Effector CD4-positive, alpha-beta T cell (primary cell): ENCODE data around the gene DYRK1A.

ENCODE experiments used
- DNase-seq: peaks from one replicate; pipeline ENCODE4 v3.0.0-alpha.2; 2020

The DYRK1A gene

DNA sequence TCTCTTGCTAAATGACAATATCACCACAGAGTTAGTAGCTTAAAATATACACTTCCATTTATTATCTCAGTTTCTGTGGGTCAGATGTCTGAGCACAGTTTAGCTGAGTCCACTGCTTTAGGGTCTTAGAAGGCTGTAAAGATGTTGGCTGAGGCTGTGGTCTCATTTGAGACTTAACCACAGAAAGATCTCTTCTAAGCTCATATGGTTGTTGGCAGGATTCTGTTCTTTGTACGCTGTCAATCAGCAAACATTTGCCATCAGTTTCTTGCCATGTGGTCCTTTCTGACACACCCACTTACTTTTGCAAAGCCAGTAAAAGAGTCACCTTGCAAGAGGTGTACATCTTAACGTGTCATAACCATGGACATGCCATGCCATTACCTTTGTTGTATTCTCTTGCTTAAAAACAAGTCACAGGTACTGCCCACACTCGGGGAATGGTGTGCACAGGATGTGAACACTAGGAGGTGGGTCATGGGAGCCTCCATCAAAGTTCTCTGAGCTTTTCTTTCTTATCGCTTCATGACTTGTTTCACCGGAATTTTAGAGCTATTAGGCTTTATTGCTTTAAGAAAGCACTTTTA, 18.7 kb downstream of the DYRK1A start:
- DNase-seq = no peak

DNA sequence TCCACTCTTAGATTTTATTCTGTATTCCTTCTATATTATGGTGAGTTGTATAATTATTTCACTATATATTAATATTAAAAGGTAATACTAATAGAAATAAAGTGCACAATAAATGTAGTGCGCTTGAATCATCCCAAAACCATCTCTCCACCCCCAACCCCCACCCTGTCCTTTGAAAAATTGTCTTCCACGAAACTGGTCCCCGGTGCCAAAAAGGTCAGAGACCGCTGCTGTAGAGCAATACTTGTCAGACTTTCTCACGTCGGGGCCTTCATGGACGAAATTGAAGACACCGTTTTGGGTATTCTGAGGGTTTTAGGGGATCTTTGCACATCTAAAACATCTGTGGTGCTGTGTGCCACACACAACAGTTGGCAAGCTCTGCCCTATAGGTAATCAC, 19.6 kb downstream of the DYRK1A start:
- DNase-seq = no peak

DNA sequence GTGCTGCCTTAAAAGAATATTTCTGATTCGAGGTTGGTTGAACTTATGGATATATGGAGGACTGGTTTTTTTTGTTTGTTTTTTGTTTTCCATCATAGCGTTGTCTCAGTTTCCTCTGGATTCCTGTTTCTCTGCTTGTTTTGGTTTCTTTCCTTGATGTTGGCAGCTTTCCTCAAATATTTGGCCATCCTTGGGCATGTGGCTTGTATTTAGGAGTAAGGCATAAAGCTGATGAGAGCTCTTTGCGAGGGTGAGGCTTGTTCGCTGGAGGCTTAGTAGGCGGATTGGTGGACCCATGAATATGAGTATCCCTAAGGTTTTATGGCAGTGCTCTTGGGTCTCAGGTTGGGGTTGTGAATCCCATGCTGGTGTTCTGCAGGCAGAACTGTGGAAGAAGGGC, 22.9 kb downstream of the DYRK1A start:
- DNase-seq = no peak

DNA sequence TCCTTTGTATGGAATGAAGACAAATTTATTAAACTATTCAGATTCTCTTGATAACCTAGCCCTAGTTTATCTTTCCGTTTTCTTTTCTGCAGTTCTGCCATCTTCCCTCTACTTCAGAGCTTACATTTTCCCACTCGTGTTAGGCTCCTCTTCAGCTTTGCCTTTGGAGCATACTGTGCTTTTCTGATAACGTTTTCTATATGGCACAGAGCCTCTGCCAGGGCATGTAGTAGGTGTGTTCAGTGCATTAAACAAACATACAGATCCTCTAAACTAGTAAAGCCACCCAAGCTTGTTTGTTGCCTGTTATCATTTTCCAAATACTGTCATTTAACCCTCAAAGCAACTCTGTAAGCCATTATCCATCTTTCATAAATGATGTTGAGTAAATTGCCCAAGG, 25.1 kb downstream of the DYRK1A start:
- no peak for DNase-seq

DNA sequence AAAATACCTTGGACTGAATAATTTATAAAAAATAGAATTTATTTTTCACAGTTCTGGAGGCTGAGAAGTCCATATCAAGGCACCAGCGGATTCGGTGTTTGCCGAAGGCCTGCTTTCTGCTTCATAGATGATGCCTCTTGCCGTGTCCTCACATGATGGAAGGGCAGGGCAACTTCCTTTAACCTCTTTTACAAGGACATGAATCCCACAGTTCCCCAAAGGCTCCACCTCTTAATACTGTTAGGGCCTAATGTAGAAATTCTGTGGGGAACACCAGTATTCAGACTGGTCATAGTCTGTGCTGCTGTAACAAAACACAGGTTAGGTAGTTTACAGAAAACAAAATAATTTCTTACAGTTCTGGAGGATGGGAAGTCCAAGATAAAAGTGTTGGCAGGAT, 25.9 kb downstream of the DYRK1A start:
- no peak for DNase-seq

DNA sequence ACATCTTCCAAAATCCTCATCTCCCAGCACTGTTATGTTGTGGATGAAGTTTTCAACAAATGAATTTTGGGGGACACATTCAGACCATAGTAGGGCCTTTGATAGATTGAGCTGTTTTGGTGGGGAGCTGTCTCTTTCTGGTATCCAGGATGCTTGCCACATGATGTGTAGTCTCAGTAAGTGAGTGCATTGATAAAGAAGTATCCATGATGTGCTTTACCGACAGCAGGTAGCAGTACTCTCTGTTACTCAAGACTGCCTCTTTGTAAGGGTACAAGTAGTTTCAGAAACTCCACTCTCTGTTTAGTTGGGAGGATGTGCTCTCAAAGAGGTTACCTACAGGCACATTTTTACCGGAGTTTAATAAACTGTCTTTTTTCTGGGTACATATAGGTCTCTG, 26.5 kb downstream of the DYRK1A start:
- DNase-seq = no peak

DNA sequence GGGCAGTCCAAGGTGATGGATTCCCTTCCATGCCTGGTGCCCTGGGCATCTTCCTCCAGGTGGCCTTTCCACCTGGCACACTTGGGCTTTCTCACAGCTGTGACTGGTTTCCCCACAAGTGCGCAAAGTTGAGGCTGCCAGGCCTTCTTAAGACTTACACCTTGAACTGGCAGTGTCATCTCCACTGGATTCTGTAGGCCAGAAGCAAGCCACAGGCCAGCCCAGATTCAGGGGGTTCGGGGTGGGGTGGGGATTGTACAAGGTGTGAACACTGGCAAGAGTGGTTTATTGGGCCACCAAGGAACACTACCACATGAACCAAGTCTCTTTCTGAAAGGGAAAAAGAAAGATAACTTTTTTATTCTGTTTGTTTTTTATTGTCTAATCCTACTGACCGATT, 27.2 kb downstream of the DYRK1A start:
- no peak for DNase-seq

DNA sequence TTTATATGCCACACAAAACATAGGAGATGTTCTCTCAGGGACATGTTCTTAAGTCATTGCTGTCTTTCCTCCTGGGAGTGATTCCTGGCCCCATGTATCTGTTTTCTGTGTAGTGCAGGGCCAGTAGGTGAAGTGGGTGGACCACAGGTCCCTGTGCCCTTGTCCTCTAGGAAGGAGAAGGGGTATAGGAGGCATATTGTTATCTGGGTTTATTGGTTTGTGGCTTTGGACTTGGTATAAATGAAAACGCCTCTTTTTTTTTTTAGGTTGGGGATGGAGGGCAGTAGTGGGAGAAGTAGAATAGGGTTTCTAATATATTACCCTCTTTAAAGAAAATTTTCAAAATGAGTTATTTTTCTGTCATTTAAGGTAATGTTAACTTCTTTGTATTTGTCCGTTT, 29.4 kb downstream of the DYRK1A start:
- no peak for DNase-seq

DNA sequence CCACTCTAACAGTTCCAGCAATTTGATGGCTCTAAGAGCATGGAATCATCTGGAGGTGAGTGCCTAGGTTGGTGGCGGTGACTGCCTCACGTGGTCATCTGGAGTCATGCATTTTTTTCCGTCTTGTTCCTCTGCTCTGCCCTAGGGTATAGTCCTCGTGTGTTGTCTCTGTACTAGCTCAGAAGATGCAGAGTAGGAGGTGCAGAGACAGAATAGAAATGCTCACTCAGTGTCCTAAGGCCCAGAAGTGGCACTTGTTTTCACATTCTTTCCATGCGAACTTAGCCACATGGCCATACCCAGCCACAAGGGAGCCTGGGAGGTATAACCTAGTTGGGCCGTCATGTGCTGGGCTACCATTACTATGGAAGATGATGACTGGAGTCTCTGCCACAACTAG, 30.3 kb downstream of the DYRK1A start:
- no peak for DNase-seq

DNA sequence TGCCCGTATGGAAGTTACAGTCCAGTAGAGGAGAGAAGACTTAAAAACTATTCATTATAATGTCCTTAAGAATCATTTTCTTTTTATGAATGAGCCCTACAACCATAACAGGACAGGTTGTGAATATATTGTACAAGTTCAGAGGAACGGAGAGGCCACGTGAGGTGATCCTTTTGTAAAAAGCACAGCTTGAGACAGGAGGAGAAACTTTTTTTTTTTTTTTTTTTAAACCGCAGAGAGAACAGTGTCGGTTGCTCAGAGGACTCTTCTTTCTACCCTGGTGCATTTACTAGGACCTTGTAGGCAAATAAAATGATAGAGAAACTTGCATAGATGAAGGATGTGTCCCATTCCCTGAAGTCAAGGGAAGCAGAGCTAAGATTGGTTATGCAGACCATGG, 32.1 kb downstream of the DYRK1A start:
- no peak for DNase-seq

DNA sequence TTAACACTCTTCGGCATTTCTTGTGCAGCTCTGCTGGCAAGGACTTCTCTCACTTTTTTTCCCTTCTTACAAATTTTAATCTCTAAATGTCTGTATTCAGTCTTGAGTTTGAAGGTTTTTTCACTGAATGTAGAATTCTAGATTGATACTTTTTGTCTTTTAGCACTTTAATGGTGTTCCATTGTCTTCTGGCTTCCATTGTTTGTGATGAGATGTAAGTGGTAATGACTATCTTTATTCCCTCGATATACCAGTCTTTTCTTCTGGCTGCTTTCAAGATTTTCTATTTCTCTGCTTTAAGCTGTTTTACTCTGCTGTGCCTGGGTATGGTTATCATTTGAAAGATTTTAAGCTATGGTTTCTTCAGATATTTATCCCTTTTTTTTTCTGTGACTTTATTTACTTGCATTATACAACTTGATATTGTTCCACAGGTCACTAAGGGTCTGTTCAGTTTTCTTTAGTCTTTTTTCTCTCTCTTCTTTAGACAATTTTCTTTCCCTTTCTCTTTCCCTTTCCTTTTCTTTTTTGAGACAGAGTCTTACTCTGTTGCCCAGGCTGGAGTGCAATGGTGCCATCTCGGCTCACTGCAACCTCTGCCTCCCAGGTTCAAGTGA, 35.8 kb downstream of the DYRK1A start:
- no peak for DNase-seq

DNA sequence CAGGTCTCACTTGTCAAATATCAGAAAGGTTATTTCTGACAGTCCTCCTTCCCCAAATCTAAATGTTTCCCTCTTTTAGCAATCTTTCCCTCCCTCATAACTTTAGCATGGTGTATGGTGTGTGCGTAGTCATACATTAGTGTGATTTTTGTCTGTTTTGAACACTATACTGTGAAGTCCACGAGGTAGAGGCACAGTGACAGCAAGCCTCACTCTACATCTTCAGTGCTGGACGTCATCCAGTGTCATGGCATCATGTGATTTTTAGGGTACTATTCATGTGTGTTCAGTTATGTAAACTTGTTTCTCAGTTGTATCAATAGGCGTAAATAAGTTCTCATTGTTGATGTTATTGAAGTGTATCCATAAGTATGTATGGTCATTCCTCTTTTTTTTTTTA, 39.1 kb downstream of the DYRK1A start:
- no peak for DNase-seq

DNA sequence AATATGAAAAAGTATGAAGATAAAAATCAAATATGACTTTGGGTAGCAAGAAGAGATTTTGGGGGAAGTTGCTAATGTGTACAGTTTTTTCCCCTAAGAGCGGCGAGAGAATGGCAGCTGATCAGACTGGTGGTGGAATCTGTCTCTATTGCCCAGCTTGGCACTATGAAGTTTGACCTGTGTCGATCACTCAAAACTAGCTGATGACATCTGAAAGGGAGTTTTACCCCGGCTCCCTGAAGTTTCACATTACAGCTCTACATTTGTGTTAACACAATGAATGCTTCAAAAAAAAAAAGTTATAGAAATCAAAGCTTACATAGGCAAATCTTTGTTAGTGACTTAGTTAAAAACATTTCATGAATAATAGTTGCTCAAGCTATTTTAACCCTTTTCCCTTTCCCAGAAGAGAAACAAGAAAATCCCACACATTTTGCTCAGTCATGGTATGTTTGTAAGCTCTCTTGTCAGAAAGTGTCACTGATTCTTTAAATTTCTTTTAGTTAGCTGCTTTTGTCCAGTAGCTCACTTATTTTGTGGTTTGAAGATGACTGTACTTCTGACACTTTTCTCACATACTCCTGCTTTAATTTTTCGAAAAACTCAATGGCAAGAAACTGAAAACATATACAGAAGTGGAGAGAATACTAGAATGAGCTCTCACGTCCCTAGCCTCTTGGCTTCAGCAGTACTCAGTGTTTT, 41.3 kb downstream of the DYRK1A start:
- DNase-seq = no peak

DNA sequence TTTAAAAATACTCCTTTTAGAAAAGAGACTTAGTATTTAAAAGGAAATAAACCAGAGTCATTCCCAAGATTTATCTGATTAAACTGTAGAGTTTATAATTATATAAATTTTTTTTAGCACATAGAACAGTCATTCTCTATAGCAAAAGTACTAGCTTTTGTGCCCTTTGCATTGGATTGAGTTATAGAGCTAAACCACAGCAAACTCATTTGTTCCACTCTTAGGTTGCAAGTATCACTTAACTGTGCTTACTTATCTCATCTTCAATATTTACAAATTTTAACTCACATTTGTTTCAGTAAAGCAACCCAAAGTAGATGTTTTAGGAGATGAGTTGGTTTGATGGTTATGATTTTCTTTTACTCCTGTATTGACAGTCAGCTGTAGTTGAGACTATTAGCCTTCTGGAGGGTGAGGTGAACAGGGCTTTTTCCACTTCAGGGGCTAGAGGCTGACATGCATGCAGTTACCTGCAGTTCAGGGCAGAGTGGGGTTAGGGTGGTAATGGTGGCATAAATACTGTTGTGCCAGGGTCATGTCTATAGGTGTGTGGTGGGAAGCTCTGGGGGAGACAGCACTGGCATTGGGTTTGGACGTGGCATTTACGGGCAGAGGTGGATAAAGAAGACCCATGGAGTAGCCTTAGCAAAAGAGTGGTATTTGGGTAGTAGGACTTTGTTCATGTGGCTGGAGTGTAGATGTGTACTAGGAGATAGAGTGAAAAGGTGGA, 42.1 kb downstream of the DYRK1A start:
- DNase-seq = no peak

DNA sequence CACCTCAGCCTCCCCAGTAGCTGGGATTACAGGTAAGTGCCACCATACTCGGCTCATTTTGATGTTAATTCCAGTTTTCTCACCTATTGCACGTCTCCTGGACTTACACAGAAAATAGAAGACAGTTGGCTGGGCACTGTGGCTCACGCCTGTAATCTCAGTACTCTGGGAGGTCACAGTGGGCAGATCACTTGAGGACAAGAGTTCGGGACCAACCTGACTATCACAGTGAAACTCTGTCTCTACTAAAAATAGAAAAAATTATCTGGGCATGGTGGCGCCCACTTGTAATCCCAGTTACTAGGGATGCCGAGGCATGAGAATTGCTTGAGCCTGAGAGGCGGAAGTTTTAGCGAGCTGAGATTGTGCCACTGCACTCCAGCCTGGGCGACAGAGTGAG, 44.1 kb downstream of the DYRK1A start:
- DNase-seq = no peak

DNA sequence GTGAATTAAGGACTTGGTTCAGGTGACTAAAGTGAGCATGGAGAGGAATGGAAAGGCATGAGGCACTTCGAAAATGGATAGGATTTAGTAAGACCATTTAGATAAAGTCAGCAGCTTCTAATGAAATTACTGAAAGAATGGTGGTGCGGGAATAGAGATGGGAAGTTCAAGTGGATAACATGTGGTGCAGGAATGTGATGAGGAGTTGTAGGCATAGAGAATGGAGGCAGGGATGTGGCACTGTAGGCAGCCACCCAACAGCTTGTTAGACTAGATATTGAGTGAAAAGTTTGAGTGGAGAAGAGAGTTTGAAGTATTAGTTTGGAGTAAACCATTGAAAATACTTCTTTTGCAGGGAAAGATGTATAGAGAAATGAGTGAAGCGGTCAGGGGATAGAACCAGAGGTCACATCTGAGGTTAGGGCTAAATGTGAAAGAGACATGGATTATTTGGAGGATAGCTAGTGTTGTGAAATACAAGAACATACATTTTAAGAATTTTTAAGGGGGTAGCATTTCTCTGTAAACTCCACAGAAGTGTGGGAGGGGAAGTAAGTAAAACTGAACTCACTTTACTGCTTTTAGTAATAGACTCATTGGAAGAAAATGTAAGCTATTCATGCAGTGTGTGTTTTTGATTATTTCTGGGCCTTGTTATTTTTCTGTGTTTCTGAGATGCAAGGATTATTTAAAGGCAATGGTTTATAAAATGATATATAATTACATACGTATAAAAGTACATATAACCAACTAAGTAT, 46.2 kb downstream of the DYRK1A start:
- DNase-seq = no peak

DNA sequence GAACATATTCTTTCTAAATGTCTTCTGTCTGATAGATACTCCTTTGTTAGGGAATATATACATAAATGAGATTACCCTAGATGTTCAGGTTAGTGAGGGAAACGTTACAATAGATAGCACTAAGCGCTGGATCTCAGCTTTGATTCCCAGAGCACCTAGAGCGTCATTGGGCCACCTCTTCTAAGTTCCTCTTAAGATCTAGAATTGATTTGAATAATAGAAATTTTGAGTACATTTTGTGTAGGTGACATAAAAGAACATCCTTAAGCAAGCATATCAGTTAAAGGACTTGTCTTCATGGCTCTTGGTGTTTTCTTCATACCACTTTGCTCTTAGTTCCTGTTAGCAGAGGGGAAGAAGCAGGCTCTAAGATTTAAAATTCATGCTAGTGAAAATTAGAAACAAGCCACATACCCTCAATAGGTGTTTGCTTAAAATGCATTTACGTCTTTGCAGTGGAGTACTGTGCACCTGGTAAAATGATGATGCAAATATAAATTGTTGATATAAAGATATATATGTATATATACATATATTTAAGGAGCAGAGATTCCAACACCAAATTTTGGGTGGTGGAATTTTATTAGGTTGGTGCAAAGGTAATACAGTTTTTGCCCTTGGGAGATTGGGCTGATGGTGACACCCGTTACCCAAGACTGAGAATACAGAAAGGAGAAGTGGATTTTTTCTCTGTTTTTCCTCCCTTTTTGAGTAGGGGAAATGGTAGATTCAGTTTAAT, 47.1 kb downstream of the DYRK1A start:
- no peak for DNase-seq

DNA sequence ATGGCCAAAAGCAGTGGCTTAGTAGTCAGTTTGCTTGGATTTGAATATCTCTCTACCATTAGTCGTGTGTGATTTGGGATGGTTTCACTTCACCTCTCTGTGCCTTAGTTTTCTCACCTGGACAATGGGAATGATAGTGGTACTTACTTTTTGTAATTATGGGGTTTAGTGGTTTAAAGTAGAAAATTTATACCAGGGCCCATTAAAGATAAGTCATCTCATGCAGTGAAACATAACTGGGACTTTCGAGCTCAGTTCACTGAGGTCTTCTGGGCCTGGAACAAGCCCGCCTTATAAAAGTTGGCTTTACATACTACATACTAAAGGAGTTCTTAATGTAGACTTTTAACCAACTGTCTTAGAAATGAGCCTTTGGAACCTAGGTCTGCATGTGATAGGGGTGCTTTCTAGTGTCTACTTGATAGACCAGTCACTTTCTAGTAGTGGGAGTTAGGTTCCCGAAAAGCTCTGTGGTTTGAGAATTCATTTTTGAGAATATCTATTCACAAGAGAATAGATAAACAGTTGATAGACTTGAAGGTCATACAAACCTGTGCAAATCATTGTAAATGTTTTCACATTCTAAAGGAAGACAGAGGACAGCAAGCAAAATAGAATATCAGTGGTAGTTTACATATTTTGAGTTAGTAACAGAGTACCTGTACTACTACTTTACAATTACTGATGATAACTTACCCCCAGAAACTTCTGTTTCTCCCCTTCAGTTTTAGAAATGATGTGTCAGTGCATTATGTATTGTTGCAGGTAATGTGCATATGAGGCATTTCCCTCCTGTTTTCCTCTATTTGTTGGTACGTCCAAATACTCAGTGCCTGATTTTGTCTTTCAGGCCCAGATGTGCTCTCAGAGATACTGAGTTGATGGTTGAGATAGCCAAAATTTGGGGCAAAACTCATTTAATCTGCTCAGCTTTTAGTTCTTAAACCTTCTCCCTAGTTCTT, 48.0 kb downstream of the DYRK1A start:
- no peak for DNase-seq

DNA sequence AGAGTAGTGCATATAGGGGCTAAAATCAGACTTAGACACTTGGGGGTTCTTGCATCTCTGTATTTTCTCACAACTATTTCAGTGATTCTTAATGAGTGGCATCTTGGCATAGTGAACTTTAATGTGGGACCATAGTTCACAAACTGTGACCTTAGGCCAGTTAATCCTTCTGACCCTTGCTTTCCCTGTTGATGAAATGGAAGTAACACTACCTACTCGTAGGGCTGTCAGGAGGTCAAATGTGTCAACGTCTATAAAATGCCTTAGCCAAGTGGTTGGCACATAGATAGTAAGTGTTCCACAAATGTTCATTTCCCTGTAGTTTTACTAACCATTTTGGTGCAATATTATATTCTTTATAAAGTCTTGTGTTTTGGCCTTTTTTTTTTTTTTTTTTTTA, 49.4 kb downstream of the DYRK1A start:
- DNase-seq = no peak

DNA sequence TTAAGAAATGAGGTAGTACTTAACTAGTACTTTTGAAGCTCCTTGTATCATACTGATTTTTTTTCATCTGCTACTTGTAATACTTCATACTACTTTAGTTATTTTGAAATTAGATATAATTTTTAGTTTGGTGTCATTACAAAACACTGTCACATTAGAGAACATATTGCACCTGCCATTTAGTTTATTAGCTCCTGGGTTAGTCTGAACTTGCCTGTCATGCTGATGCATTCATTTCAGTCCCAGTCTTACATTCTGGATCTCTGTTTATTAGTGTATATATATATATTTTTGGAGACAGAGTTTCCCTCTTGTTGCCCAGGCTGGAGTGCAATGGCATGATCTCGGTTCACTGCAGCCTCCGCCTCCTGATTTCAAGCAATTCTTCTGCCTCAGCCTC, 50.3 kb downstream of the DYRK1A start:
- no peak for DNase-seq

DNA sequence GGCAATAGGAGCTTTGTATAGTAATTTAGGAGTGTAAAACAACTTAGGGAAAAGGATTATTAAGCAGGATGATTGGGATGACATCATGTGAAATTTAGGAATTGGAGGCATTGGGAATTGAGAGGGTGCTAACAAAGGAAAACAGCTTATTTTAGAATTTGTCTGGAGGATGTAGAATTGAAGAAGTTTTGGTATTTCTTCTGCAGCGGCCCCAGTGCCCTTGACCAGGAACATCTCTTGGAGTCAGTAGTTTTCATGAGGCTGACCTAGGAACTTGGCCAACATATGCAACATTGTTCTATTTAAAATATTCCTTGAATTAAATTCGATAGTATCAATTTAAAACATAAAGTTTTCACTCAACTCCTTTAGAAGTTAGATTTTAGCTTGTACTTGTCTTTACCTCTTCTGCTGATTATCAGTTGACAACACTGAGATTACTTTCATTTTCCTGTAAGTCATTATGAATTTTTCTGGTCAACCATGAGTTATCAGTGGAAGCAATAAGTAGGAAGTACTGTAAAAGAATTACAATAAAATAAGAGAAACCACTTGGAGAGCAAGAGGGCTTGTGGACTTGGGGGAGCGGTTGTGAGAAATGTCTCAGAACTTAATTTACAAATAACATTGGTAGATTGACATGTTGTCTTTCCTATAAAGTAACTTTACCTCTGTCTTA, 52.8 kb downstream of the DYRK1A start:
- no peak for DNase-seq
